HG03060 (cell line): ENCODE measurements around the gene OBSL1.

Source experiments
- ATAC-seq: cut with Tn5 transposase; IDR thresholded peaks from one replicate; pipeline ENCODE4 v1.9.1; 2021; ENCODE audit warnings: low read depth, moderate number of reproducible peaks; ENCODE audit not compliant: unreplicated experiment

Gene OBSL1

GRCh38 chr2:219567791-219568361 is 3.5 kb downstream of the OBSL1 start:
- ATAC-seq, result no peak

GRCh38 chr2:219567131-219567530 is 4.2 kb downstream of the OBSL1 start:
- no peak for ATAC-seq

- ATAC-seq, result no peak
These were observed 4.7 kb downstream of the OBSL1 start for GRCh38 chr2:219566640-219567039.

- no peak for ATAC-seq
These were observed 5.9 kb downstream of the OBSL1 start for GRCh38 chr2:219565130-219566080.

- no peak for ATAC-seq
These were observed 7.9 kb downstream of the OBSL1 start for GRCh38 chr2:219563271-219563928.

- ATAC-seq, result no peak
These were observed 9.0 kb downstream of the OBSL1 start for GRCh38 chr2:219562049-219563020.

GRCh38 chr2:219561179-219562048 is 9.9 kb downstream of the OBSL1 start:
- no peak for ATAC-seq

- no peak for ATAC-seq
These were observed 10.5 kb downstream of the OBSL1 start for GRCh38 chr2:219560893-219561178.

- ATAC-seq, result no peak
These were observed 11.1 kb downstream of the OBSL1 start for GRCh38 chr2:219560037-219560892.

- no peak for ATAC-seq
These were observed 12.0 kb downstream of the OBSL1 start for GRCh38 chr2:219559156-219559915.

GRCh38 chr2:219557791-219558785 is 13.3 kb downstream of the OBSL1 start:
- no peak for ATAC-seq

- no peak for ATAC-seq
These were observed 14.0 kb downstream of the OBSL1 start for GRCh38 chr2:219557320-219557719.

GRCh38 chr2:219556413-219556812 is 14.9 kb downstream of the OBSL1 start:
- ATAC-seq, result no peak

GRCh38 chr2:219555956-219556355 is 15.4 kb downstream of the OBSL1 start:
- no peak for ATAC-seq

- no peak for ATAC-seq
These were observed 17.0 kb downstream of the OBSL1 start for GRCh38 chr2:219554350-219554749.

GRCh38 chr2:219553463-219553963 is 17.8 kb downstream of the OBSL1 start:
- no peak for ATAC-seq

- no peak for ATAC-seq
These were observed 18.2 kb downstream of the OBSL1 start for GRCh38 chr2:219553168-219553417.
